Mammary epithelial cell (primary cell): ENCODE results near the gene USP14.

Experiments used
- EZH2 ChIP-seq: IDR thresholded peaks from 2 replicates; pipeline ENCODE4 v1.6.1; 2012; ENCODE audit warnings: low read length, inconsistent platforms, borderline replicate concordance
- TF ChIP-seq, protein P1 (sequence below), 2 donors: IDR thresholded peaks in 1 of 2; conservative IDR thresholded peaks in 1 of 2; 2 replicates each; pipeline ENCODE4 v1.5.1; 2011 to 2012; ENCODE audit warnings: inconsistent platforms in 2 of 2, low read length in 2 of 2, mild to moderate bottlenecking in 2 of 2, control low read depth in 1 of 2, low read depth in 1 of 2; ENCODE audit not compliant: insufficient read depth in 1 of 2; ENCODE audit errors: extremely low read depth in 1 of 2

DNA sequence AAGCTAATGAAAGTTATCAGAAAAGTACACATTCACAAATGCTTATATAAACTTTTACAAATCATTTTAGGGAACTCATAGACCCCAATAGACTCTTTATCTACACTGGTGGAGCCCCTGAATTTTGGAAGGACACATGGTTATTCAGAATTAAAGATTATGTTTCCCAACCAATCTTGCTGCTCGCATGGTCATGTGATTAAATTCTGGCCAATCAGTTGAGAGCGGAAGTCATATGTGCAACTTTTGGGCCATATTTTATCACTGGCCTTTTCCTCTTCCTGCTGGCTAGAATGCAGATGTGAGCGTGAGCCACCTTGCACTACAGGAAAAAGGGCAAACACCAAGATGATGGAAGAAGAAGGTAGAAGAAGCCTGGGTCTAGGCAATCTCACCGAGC lies 89.7 kb downstream of the USP14 start:
- TF ChIP-seq, protein P1, sequence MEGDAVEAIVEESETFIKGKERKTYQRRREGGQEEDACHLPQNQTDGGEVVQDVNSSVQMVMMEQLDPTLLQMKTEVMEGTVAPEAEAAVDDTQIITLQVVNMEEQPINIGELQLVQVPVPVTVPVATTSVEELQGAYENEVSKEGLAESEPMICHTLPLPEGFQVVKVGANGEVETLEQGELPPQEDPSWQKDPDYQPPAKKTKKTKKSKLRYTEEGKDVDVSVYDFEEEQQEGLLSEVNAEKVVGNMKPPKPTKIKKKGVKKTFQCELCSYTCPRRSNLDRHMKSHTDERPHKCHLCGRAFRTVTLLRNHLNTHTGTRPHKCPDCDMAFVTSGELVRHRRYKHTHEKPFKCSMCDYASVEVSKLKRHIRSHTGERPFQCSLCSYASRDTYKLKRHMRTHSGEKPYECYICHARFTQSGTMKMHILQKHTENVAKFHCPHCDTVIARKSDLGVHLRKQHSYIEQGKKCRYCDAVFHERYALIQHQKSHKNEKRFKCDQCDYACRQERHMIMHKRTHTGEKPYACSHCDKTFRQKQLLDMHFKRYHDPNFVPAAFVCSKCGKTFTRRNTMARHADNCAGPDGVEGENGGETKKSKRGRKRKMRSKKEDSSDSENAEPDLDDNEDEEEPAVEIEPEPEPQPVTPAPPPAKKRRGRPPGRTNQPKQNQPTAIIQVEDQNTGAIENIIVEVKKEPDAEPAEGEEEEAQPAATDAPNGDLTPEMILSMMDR (conservative IDR thresholded peaks at IDR 0.05 in 1 of 2, IDR thresholded peaks at IDR 0.05 in 1 of 2; ENCODE audit: extremely low read depth in 1 of 2, insufficient read depth in 1 of 2, low read depth in 1 of 2, low read length in 2 of 2) = no peak
- TF ChIP-seq EZH2 = no peak
